Measurements from ENCODE around the gene ARHGAP24. TPM values are rescaled to one million over a fixed set of nuclear protein-coding genes. Genes with fewer than 3 reads are reported as not detected.

The ARHGAP24 gene
- total and polyA plus RNA-seq, 8 donors: 22.0 to 35.0 (median 25.8) TPM

- H3K4me1 ChIP-seq: no peaks in the 10 kb centered on the region
- H3K27ac ChIP-seq: no peak overlapping the region
- TF ChIP-seq, protein P1, sequence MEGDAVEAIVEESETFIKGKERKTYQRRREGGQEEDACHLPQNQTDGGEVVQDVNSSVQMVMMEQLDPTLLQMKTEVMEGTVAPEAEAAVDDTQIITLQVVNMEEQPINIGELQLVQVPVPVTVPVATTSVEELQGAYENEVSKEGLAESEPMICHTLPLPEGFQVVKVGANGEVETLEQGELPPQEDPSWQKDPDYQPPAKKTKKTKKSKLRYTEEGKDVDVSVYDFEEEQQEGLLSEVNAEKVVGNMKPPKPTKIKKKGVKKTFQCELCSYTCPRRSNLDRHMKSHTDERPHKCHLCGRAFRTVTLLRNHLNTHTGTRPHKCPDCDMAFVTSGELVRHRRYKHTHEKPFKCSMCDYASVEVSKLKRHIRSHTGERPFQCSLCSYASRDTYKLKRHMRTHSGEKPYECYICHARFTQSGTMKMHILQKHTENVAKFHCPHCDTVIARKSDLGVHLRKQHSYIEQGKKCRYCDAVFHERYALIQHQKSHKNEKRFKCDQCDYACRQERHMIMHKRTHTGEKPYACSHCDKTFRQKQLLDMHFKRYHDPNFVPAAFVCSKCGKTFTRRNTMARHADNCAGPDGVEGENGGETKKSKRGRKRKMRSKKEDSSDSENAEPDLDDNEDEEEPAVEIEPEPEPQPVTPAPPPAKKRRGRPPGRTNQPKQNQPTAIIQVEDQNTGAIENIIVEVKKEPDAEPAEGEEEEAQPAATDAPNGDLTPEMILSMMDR (IDR thresholded peaks at IDR 0.05): no peak
- intact Hi-C loops (cut with DNase I): no loop called here
- H3K36me3 ChIP-seq: no peaks in the 10 kb centered on the region
- ATAC-seq (no peak), DNase-seq (no peak)
- H3K27me3 ChIP-seq: no peaks in the 10 kb centered on the region
- H3K9me3 ChIP-seq: no peaks in the 10 kb centered on the region
- no peak overlapping the region for H3K4me3 ChIP-seq
These were observed 25.8 kb upstream of the ARHGAP24 start for GRCh38 chr4:85448906-85449890.

DNA sequence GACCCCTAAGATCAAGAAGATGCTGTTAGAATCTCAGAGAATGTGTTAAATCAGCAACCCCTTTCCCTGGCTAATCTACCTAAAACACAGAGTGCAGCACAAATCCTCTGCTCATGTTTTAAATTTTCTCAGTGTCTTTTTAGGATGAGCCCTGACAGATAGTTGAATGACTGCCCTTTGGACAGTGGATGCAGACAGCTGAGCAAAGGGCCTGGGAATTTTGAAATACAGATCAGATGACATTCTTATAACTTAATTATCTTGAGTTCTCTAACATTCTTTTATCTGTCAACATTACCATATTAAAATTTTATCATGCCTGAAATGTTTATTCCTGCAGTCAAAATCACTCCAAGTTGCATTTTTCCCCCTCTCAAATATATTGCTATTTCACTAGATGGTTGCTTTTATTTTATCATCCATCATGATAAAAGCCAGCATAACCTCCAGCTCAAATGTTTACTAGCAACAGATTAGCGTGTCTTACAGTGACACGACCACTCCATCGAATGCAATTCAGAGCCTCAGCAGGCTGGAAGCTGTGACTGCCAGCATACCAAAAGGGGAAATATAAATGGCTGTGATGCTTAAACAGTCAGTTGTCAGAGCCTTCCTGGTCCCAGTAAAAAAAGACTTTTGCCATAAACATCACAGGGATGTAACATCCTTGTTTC is 22.8 kb upstream of the ARHGAP24 start:
- H3K9me3 ChIP-seq: no peaks in the 10 kb centered on the region
- H3K27me3 ChIP-seq: no peaks in the 10 kb centered on the region
- H3K36me3 ChIP-seq: no peaks in the 10 kb centered on the region
- no peak overlapping the region for H3K27ac ChIP-seq
- intact Hi-C loops (cut with DNase I): no loop called here
- H3K4me1 ChIP-seq: no peaks in the 10 kb centered on the region
- H3K4me3 ChIP-seq: no peak overlapping the region
- ATAC-seq (no peak), DNase-seq (peak in 2 of 4 donors; percentile 54 to 67)
- TF ChIP-seq, protein P1 (IDR thresholded peaks at IDR 0.05): no peak

GRCh38 chr4:85455942-85456341 is 19.0 kb upstream of the ARHGAP24 start:
- Histone ChIP-seq H3K4me3 (no peak overlapping the region), H3K36me3 (no peaks in the 10 kb centered on the region), H3K4me1 (no peaks in the 10 kb centered on the region), H3K27me3 (no peaks in the 10 kb centered on the region), H3K9me3 (no peaks in the 10 kb centered on the region), H3K27ac (no peak overlapping the region)
- intact Hi-C loops (cut with DNase I): no loop called here
- DNase-seq (no peak), ATAC-seq (no peak)
- TF ChIP-seq, protein P1 (IDR thresholded peaks at IDR 0.05): no peak

GRCh38 chr4:85457752-85458467 is 17.0 kb upstream of the ARHGAP24 start:
- Histone ChIP-seq H3K4me1 (no peaks in the 10 kb centered on the region), H3K27me3 (no peaks in the 10 kb centered on the region), H3K36me3 (no peaks in the 10 kb centered on the region), H3K27ac (no peak overlapping the region), H3K4me3 (no peak overlapping the region), H3K9me3 (no peaks in the 10 kb centered on the region)
- DNase-seq (no peak), ATAC-seq (no peak)
- TF ChIP-seq, protein P1 (IDR thresholded peaks at IDR 0.05): no peak
- intact Hi-C loops (cut with DNase I): no loop called here
